Medulla oblongata (tissue), 1 donor: ENCODE results near the gene GKAP1.
"Not testable (repeated sequence)": the region's sequence is repeated elsewhere in the genome, so short reads cannot be mapped to it uniquely, and the experiment has no call there.

Experiments used
- DNase-seq: peaks from one replicate; pipeline ENCODE4 v3.0.0-alpha.2; 2015; ENCODE audit errors: extremely low spot score

GKAP1 gene

GRCh38 chr9:83817356-83818278 is at the start of gene GKAP1:
GKAP1 (minus strand) TSS chr9:83817769; CDS start chr9:83806517, 11,252 bp downstream.
- DNase-seq, result peak; percentile 63

DNA sequence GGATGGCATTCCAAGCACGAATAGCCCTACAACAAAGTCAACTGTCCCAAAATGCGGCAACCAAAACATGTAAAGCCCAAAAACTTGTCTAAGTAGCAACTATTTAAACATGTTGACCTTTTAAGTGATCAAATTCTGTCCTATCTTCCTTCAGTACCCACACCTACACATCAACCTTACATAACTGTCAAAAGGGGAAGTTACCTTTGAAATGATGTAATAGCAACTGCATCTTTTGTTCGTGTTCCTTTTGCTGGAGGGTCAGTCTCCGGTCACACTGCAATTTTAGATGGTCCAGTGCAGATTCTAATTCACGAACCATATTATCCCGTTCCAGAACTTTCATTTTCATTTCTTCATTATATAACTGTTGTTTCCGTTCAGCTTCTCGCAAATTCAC is 32.3 kb upstream of the GKAP1 start:
- not testable (repeated sequence) for DNase-seq

DNA sequence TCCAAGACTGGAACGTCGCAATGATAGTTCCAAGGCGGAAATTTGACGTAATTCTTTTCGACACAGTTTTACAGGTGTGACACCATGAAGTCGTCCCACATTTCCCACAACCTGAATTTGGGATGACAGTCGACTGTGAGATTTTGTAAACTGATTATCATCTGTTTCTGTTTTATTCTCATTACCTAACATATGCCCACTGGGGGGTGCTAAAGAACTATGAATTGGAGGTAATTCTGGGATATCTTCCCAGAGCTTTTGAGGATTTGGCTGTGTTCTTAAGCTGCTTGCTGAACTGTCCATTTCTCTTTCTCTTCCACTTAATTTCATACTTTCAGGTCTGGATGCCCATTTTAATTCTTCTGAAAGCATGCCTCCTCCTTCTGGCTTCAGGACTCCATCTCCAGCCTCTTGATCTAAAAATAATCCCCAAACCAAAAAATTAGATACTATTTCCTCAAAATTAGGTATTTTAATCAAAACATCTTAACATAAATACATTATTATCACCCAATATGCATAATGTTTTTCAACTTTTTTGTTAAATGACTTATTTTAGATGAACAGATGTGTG is 19.6 kb upstream of the GKAP1 start:
- not testable (repeated sequence) for DNase-seq

- DNase-seq, result not testable (repeated sequence)
These were observed 13.0 kb upstream of the GKAP1 start for GRCh38 chr9:83830426-83831071.

- DNase-seq, result not testable (repeated sequence)
These were observed 7.5 kb upstream of the GKAP1 start for GRCh38 chr9:83824986-83825623.

- DNase-seq, result peak; percentile 30
These were observed 586 bp downstream of the GKAP1 start for GRCh38 chr9:83817011-83817355.

GRCh38 chr9:83815120-83815519 is 2.4 kb downstream of the GKAP1 start:
- not testable (repeated sequence) for DNase-seq

GRCh38 chr9:83809213-83809612 is 8.4 kb downstream of the GKAP1 start:
- not testable (repeated sequence) for DNase-seq

DNA sequence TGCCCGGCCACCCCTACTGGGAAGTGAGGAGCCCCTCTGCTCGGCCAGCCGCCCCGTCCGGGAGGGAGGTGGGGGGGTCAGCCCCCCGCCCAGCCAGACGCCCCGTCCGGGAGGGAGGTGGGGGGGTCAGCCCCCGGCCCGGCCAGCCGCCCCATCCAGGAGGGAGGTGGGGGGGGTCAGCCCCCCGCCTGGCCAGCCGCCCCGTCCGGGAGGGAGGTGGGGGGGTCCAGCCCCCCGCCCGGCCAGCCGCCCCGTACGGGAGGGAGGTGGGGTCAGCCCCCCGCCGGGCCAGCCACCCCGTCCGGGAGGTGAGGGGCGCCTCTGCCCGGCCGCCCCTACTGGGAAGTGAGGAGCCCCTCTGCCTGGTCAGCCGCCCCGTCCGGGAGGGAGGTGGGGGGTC is 13.1 kb downstream of the GKAP1 start:
- not testable (repeated sequence) for DNase-seq

DNA sequence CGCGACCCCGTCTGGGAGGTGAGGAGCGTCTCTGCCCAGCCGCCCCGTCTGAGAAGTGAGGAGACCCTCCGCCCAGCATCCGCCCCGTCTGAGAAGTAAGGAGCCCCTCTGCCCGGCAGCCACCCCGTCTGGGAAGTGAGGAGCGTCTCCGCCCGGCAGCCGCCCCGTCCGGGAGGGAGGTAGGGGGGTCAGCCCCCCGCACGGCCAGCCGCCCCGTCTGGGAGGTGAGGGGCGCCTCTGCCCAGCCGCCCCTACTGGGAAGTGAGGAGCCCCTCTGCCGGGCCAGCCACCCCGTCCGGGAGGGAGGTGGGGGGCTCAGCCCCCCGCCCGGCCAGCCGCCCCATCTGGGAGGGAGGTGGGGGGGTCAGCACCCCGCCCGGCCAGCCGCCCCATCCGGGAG is 13.6 kb downstream of the GKAP1 start:
- not testable (repeated sequence) for DNase-seq

- no peak for DNase-seq
These were observed 17.1 kb downstream of the GKAP1 start for GRCh38 chr9:83800236-83801033.

- DNase-seq, result no peak
These were observed 23.5 kb downstream of the GKAP1 start for GRCh38 chr9:83794051-83794450.

GRCh38 chr9:83792746-83793145 is 24.8 kb downstream of the GKAP1 start:
- no peak for DNase-seq

- DNase-seq, result no peak
These were observed 39.4 kb downstream of the GKAP1 start for GRCh38 chr9:83778164-83778563.

DNA sequence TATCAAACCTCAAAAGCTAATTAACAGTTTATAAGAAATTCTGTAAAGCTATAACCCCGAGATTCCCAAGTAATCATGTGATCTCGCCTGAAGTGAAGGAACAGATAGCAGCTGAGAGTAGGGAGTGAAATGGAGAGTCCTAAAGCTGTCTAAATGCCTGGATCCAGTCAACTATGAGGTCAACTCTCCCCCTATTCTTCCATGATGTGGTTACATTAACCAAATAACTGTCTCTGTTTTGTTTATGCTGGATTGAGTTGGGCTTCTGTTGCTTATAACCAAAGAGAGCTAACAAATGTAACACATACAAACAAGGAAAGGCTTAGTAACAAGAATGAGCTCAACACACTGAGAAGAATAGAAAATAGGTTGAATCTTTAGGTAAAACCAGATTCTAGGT is 41.6 kb downstream of the GKAP1 start:
- DNase-seq, result no peak

- DNase-seq, result no peak
These were observed 44.7 kb downstream of the GKAP1 start for GRCh38 chr9:83772860-83773259.

GRCh38 chr9:83765376-83765775 is 52.2 kb downstream of the GKAP1 start:
- no peak for DNase-seq

DNA sequence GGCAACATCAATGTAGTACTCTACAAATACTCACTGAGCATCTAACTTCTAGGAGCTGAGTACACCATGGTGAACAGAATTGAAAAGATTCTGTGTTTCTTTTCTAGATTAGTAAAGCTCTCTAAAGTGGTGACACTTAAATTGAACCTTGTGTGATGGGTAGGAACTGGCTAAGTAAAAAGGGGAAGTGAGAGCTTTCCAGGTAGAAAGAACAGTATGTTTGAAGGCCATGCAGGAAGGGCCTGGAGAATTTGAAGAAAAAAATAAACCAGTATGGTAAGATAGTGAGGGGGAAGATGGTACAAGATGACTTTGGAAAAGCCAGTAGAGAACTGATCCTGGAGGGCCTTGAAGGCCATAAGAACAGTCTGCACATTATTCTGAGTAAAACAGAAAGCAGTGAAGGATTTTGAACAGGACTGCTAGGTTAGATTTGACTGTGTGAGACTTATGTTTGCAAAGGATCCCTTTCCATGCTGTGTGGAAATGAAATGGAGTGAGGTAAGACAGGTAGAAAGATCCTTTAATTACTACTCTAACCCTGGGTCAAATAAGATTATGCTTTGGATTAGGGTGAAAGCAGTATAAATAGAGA is 63.1 kb downstream of the GKAP1 start:
- no peak for DNase-seq

- no peak for DNase-seq
These were observed 67.9 kb downstream of the GKAP1 start for GRCh38 chr9:83749706-83750105.

GRCh38 chr9:83744206-83744605 is 73.4 kb downstream of the GKAP1 start:
- DNase-seq, result no peak

DNA sequence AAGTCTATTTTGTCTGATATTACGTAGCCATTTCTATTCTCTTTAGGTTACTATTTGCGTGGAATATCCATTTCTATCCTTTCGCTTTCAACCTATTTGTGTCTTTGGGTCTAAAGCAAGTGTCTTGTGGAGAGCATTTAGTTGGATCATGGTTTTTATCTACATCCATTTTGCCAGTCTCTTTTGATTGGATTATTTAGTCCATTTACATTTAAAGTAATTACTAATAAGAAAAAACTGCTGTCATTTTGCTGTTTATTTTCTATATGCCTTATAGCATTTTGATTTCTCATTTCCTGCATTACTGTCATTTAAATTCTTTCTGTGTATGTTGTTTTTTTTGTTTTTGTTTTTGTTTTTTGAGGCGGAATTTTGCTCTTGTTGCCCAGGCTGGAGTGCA is 83.8 kb downstream of the GKAP1 start:
- no peak for DNase-seq
